UCSD-AML1 (cell line): Measurements from ENCODE around the gene LRRC59.

Experiments
- DNase-seq: peaks from one replicate; lab custom pipeline; 2025; ENCODE audit not compliant: unreplicated experiment; lab: John Stamatoyannopoulos, UW

Gene LRRC59

DNA sequence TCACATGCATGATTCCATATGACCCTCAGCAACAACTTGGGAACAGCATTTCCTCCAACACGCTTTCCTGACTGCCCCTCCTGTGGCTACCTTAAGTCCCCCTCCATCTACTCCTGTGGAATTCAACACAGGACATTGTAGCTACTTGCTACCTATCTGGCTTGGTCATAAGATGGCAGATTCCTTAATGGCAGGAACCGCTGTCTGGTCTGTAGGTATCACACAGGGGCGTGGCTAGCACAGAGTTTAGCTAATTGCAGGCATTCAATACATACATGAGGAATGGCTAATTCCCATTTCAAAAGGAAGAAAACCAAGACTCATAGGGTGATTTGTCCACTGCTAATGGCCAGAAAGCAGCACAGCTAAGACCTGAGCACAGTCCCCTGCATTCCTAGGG is 8.6 kb downstream of the LRRC59 start:
- no peak for DNase-seq

DNA sequence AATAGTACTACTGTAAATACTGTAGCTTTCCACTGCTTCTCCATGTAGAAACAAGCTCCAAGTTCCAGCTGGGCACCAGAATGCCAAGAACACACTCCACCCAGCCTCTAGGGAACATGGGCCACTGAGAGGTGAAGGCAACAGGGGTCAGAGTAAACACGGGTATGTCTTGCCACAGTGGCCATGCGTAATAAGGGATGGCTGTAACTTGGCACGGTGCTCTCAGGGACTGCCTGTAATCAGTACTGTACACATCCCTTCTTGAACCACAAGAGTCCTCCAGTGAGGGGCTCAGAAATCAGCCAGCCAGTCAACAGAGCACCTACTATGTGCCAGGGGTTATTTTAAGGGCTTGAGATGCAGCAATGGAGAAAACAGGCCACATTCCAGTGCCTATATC is 10.8 kb downstream of the LRRC59 start:
- no peak for DNase-seq

DNA sequence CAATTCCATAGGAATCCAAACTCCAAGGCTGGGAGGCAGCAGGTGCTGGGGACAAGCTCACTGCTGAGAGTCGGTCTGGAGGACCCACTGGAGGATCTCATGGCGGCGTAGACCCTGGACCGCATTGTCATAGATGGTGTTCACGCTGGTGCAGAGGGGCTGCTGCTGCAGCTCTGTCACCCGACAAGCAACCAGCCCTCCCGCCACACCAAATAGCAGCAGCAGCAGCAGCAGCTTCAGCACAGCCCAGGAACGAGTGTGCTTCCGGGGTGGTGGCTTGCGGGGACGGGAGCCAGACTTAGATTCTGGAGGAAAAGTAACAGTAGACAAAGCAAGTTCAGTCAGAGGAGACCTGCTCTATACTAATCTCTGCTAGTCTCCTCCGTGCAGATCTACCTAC is 14.4 kb downstream of the LRRC59 start:
- DNase-seq = no peak

DNA sequence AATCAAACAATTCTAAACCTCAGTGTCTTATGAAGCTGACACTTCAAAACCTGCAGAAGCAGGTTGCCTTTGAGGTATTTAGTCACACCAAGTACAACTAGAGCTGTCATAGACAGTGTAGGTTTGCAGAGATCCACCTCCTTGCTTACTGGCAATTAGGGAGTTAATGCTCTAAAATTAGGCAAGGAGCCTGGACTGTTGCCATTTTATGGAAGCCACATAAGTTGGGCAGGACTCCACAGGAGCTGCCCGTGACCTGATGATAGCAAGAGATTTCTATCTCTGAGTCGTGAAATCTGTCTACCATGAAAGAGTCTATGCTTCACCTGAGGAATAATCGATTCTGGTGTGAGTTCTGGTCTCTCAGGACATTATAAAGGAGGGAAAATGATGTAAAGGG is 15.4 kb downstream of the LRRC59 start:
- no peak for DNase-seq

DNA sequence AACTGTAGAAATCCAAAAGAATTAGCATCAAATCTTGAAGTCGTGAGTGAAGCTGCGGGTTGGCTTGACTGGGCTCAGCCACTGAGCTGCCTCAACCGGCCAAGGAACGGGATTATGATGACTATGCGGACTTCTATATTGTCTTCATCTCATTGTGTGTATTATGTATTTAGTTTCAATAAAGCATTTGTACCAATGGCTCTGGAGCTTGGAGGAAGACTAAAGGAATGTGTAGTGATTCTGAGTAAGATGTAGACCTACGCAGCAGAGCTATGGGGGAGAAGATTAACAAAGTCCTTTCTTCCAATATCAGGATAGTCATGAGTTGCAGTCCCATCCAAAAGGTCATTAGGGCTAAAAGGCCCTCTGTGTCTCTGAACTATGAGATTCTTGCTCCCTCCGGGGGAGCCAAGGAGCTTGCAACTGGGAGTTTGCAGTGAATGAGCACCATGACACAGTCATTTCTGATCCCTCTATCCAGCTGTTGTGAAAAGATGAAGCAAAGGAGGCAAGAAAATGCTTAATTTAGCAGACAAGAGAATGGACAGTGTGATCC is 16.0 kb downstream of the LRRC59 start:
- DNase-seq = no peak

DNA sequence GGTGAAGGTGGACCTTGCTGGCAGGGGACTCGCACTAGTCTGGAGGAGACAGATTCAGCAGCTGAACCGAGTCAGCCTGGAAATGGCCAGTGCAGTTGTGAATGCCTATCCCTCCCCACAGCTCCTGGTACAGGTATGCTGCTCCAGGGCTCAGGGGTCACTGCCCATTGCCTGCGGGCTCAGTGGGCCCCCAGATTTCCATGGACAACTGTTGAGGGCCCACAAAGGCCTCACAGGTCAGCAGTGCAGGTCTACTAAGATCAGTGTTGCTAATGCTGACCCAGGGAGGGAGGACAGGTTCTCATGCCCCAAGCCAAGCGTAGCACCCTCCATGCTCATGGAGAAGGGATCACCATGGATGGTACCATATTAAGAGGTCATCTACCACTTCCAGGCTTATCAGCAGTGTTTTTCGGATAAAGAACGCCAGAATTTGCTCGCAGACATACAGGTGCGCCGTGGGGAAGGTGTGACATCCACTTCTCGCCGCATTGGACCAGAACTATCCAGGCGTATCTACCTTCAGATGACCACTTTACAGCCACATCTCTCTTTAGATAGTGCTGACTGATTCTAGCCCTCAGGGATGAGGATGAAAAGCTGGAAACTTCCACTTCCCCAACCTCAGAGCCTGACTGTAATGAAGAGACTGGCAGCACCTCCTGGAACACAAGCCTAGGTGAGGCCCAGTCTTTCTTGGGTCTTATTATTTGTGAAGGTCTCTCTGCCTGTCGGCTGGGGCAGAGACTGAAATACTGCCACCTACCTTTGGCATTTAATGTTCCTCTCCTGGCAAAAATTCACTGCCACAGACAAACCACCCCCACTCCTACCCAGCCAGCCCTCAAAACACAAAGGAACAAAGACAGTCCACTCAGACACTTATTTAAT is 16.7 kb downstream of the LRRC59 start:
- no peak for DNase-seq

DNA sequence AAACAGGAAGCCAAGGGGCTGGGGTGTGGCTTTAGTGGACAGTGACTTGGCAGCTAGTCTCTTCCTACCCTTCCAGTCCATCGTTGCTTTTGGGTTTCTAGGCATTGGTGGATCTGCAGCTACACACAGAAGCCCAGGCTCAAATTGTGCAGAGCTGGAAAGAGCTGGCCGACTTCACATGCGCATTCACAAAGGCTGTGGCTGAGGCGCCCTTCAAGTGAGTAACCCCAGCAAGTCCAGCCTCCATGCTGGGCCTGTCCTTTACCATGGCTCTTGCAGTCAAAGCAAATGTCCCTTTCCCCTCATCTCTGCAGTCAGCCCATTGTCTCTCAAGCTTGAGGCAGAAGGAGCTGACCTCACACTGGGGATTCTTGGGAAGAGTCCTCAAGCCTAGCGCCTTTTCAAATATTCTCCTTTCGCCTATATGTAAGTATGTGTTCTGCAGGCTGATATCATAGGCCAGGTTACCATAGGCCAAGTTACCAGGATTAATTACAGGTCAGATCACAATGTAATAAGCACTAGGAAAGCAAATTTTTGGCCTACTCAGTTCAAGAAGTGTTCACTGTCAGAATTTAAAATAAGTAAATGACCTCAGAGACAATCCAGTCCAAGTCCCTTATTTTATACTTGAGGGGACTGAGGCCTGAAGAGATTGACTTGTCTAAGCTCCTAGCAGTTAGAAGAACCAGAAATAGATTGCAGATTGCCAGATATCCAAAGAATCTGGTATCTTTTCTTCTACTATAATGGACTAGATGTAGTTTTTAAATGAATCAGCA is 17.8 kb downstream of the LRRC59 start:
- DNase-seq = no peak

DNA sequence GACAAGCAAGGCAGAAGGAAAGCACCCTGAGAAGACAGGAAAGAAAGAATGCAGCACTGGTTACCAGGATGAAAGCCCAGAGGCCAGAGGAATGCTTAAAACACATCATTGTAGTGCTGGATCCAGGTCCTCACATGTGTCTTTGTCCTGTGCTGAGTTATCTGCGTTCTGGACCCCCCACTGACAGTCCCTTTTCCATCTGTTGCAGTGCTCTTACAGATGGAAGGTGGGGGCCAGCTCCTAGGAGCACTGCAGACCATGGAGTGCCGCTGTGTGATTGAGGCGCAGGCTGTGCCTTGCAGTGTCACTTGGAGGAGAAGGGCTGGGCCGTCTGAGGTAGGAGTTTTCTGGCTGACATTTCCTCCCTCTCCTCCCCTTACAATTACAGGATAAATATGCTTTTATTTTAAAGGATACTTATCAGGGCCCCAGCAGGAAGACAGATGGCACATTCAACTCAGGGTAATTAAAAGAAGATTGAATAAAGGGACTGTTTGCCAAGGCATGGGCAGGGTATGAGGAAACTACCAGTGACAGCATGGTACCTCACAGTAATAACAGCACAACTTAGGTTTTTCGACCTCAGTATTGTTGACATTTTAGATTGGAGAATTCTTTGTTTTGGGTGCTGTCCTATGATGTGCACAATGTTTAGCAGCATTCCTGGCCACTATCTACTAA is 21.3 kb downstream of the LRRC59 start:
- no peak for DNase-seq

DNA sequence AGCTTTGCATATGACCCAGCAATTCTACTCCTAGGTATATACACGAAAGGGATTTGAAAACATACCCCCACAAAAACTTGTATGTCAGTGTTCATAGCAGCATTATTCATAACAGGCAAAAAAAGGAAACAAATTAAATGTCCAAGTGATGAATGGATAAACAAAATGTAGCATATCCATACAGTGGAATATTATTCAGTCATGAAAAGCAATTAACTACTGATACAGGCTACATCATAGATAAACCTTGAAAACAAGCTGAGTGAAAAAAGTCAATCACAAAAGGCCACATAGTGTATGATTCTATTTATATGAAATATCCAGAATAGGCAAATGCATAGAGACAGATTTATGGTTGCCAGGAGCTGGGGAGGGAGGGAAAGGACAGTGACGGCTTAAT is 23.6 kb downstream of the LRRC59 start:
- no peak for DNase-seq

DNA sequence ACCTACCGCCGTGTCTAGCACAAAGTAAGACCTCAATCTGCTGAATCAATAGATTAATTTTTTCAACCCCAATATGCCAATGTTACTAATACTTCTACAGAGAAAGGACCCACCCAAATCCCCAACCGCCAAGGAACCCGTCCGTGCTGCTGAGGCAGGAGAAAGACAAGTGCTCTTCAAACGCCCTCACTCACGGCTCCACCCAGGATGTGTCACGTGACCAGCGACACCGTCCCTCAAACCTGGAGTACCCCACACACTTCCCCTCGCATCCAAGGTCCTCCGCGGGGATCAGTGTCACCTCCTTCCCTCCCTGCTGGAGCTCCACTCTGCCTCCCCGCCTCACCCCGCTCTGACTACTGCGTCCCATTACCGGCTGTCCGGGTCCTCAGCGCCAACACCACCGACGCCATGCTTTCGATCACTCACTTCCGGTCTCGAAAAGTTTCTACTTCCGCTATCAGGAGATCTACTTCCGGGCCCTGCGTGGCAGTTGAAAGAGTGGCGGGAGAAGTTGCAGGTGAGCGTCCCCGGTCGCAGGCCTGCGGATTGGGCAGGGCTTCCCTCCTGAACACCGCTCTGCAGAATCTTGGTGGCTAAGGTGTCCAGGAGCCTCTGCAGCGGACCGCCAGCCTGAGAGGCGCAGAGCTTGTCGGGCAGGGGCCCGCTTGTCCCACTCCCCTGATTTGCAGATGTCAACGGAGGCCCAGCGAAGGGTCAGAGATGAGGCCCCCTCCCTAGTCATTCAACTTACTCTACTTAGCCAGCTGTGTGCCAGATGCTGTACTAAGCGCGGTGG is 24.4 kb downstream of the LRRC59 start, which contains the start of the genes EME1 and MRPL27:
EME1 (plus strand) TSS at position 472 of the 799 bp plus-strand sequence. CDS start 1,980 bp downstream, outside the sequence.
MRPL27 (minus strand) TSS at position 427 of the 799 bp plus-strand sequence; CDS start at position 413, 14 bp downstream.
- peak; percentile 82 for DNase-seq

DNA sequence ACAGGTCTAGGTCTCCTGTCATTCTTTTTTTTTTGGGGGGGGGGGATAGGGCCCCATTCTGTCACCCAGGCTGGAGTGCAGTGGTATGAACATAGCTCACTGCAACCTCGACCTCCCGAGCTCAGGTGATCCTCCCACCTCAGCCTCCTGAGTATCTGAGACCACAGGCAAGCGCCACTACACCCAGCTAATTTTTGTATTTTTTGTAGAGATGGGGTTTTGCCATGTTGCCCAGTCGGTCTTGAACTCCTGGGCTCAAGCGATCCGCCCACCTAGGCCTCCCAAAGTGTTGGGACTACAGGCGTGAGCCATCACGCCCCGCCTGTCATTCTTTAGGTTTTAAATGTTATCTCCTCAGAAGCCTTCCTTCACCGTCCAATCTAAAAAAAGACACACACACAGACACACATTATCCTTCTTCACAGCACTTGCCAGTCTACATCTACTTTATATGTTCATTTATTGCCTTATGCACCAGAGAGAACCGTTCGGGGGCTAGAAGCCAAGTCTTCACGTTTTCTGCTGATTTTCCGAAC is 25.0 kb downstream of the LRRC59 start:
- DNase-seq = no peak

DNA sequence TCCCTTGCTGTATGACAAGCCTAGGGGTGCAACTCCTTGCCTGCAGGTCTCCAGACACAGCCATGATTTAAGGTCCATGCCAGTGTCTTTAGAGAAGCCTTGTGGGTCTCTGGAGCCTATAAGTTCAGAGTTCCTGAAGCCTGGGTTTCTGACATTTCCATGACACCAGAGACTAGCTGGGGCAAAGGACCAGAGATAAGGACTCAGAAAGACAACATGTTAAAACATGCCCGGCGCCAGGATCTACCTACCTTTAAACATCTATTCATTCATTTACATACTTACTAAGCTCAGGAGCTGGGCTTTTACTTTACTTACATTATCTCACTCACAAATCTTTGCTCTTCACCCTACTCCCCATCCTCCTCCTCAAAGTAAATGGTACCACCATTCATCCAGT is 25.8 kb downstream of the LRRC59 start:
- DNase-seq = no peak

DNA sequence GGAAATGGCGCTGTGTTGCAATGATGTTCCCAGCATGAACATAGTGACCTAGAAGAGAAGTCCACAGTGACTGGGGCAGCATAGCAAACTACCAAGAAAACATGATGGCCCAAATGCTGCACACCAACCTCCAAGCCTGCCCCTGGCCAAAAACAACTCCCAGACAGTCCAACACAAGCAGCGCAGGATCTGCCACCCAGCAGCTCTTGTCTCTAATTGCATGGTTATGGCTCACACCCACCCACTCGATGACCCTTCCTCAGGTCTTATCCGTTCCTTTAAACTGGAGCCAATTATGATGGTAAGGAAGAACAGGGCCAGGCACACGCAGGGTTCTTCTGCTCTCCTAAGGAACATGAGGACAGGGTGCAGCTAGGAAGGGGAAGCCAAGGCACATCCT is 27.3 kb downstream of the LRRC59 start:
- no peak for DNase-seq

DNA sequence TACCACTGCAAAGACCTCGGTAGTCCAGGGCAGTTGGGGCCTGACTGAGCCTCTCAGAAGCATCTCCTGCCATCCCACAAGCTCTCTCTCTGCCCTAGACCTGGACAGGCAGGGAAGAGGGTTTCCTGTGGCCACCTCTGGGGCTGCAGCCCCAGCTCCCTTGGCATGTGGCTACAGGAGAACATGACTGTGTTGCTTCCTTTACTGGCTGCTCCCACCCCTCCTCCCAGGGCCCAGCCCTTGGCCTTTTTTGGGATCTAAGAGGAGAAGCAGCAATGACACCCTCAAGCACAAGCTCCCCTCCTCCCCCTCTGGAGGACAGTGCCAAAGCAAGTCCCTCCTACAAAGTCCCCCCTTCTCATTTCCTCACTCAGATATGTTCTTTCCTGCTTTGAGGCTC is 29.9 kb downstream of the LRRC59 start:
- no peak for DNase-seq

DNA sequence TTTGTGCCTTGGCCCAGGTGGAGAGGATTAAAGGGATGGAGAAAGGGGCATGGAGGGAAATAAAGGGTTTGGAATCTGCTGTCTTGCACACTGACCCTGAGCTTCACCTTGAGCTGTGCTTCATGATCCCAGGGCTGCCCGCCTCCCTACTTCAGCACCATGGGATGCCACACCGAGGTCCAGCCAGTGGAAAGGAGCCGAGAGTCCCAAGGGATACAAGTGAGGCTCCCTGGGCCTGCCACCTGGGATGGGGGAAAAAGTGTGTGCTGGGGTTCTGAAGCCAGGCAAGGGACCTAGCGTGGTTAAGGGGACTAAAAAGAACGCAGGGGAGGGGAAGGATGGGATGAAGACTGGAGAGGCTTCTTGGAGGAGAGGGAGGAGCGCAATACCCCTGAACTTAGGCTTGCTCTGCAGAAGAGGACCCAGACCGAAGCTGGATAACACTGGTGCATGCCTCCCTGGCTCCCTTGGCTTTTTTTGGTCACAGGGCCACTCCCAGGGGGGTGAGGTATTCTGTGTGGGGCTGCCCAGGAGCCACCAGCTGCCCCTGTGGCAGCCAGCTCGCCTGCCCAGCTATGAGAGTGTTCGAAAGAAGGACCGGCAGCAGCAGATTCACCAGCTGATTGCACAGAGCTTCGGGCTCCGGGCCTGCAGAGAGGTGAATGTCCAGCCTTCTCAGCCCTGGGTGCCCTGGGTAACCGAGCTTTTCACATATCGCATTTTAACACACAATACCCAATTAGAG is 31.5 kb downstream of the LRRC59 start:
- DNase-seq = no peak

DNA sequence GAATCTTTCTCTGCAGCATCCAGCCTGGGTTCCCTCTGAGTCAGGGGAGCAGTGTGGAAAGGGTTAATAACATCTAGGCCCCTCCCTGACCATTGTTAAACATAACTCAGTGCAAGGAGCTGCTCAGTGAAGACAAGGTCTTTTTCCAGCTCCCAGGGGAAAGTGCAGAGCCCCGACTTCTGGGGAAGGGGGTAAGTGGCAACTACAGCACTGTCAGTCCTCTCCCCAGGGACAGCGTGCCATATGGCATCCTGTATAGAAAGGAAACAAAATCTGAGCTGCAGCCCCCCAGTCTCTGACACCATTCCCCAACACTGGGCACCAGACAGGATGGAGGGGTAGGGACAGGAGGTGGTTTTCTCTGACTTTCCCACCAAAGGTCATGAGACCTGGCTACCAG is 32.2 kb downstream of the LRRC59 start:
- no peak for DNase-seq

DNA sequence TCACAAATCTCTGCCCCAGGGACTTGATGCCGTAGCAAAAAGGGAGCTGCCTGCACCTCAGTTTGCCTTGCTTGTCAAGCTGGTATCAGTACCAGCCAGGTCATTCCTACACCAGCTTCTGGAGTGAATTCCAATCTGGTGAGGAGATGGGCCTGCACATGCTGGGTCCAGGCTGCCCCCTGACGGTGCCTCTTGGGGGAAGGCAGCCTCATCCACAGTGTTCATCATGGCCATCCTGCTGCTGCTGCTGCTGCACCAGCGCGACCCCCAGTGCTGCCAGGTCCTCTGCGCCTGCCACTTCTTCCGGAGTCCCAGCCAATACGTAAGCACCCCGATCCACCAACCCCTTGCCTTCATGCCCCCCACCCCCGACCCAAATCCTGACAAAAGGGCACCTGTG is 32.6 kb downstream of the LRRC59 start:
- no peak for DNase-seq

DNA sequence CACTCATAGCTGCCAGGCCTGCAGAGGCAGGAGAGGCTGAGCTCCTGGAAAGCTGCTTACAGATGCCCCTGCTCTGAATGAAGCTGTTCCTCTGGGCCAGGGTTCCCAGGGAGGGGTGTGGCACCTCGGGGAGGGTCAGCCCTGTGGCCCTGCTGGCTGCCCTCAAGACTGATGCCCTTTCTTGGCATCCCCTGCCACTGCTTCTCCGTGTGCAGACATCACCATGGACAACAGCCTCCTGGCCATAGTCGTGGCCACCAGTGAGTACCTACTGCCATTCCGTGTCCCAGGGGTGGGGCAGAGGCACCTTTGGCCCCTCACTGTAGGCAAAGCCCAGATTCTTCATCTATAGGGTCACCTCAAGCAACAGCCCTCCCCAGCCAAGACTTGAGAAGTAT is 33.3 kb downstream of the LRRC59 start:
- DNase-seq = no peak
